Activated naive CD4-positive, alpha-beta T cell treated with anti-CD3 and anti-CD28 coated beads, Interleukin-2, amount 50 U/mL, for 72 hours (primary cell): ENCODE data around the gene ATP7B. TPM values are rescaled to one million over a fixed set of nuclear protein-coding genes. Genes with fewer than 3 reads are reported as not detected.
"Not testable (repeated sequence)": the region's sequence is repeated elsewhere in the genome, so short reads cannot be mapped to it uniquely, and the experiment has no call there.

Experiments used
- ATAC-seq, 2 donors: fragments of 150-1000 bp; cut with Tn5 transposase; 2 replicates each; pipeline ENCODE4 v1.10.0; 2021; ENCODE audit warnings: mild to moderate bottlenecking in 2 of 2, moderate library complexity in 2 of 2
- DNase-seq, 2 donors: peaks; one replicate each; pipeline ENCODE4 v3.0.0; 2021 to 2022; ENCODE audit warnings: low spot score in 2 of 2
- H3K27ac Mint-ChIP-seq, 2 donors: one replicate each; pipeline ENCODE4 v1.8.0; 2022; ENCODE audit warnings: mild to moderate bottlenecking in 2 of 2, mixed read lengths in 2 of 2
- H3K36me3 Mint-ChIP-seq, 2 donors: one replicate each; pipeline ENCODE4 v1.8.0; 2022; ENCODE audit warnings: mixed read lengths in 2 of 2
- H3K9me3 Mint-ChIP-seq, 2 donors: one replicate each; pipeline ENCODE4 v1.8.0; 2022; ENCODE audit warnings: mixed read lengths in 2 of 2
- total RNA-seq, 2 donors: library from RNA; stranded (reverse); gene quantifications; one replicate each; pipeline ENCODE4 v1.2.3, GENCODE V29; 2022

The ATP7B gene
- total RNA-seq, 2 donors from 2014 or later, result 0.96 to 1.1 TPM

GRCh38 chr13:51996641-51997040 lies 14.6 kb downstream of the ATP7B start:
- ATAC-seq (no peak), DNase-seq (no peak)
- no peak overlapping the region for H3K27ac Mint-ChIP-seq
- H3K9me3 Mint-ChIP-seq, result no peaks in the 10 kb centered on the region
- H3K36me3 Mint-ChIP-seq, result no peaks in the 10 kb centered on the region

DNA sequence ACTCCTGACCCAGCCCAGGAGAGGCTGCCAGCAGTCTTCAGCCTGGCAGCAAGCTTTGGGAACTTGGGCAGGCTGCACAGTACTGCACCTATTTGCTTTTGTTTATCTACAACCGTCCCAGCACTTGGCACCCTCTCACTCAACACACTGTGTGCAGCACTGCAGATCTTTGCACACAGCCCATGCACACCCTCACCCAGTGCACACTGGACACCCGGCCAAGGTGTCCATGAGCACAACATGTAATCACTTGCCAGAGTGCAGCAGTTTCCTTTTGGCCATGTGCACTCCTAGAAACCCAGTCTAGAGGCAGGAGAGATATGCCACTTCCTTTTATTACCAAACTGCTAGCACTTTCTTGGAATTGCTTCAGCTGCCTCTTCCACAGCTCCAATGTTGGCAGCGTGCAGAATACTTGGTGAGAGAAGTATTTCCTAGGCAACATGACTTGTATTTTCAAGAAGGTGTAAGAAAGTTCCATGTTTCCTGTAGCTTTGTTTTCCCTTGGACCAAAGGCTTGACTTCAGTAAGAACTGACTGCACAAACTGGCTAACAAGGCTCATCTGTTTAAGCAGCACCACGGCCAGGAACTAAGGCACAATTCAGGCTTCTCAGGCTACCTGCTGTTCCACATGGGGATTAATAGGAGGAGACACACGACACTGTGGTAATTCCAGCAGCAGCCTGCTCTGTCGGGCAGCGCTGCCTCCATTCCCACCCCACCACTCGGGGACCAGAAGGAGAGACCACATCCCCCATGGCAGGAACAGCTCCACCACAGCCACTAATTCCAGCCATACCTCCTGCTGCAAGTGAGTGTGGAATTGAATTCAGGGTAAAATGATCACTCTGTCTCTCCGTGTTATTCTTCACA lies 15.3 kb downstream of the ATP7B start:
- ATAC-seq (no peak), DNase-seq (no peak)
- Mint-ChIP-seq H3K36me3 (no peaks in the 10 kb centered on the region), H3K9me3 (no peaks in the 10 kb centered on the region), H3K27ac (no peak overlapping the region)

DNA sequence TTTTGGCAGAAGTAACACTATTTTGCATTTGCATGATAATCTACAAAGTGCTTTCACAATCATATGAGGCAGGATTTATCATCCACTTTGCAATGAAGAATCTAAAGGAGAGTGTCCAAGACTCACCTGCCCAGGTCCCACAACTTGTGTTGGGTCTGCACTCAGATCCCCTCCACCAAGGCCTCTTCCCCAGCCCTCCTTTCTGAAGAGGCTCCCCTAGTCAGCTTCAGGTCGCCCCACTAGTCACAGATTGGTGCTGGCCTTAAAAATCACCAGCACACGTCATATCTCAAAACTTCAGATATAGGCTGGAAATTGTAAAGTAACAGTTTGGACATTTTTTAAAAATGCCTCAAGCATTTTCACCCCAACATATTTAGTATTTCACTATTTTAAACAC lies 17.5 kb downstream of the ATP7B start:
- Mint-ChIP-seq H3K27ac (no peak overlapping the region), H3K36me3 (no peaks in the 10 kb centered on the region)

DNA sequence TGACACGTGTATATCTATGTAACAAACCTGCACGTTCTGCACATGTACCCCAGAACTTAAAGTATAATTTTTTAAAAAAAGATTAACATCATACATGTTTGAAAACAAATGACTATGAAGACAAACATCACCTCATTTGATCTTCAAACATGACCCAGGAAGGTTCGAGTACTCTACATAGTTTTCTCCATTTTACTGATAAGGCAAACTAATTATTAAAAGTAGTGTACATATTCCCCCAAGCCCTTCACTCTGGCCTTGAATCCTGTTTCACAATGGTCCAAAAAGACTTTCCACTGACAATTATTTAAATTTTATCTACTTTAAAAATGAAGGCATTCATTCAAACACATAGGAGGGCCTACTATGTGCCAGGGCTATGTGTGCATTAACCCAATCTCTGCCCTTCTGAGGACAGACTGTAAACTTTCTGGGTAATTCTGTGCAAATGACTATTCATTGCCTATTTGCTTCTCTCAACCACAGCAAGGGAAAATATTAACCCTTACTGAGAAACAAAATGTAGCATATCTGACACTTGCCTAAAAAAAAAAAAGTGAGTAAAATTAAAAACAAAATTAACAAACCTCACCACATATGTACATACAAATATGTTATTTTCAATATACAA lies 22.1 kb downstream of the ATP7B start:
- DNase-seq, result no peak
- Mint-ChIP-seq H3K9me3 (peaks cover 3% of the 10 kb centered on the region in 2 donors), H3K27ac (no peak overlapping the region), H3K36me3 (peaks cover 0 to 3% of the 10 kb centered on the region in 2 donors)
- ATAC-seq, result no peak

More for the DNA sequence above, 17.5 kb downstream of the ATP7B start:
- no peak for ATAC-seq
- H3K9me3 Mint-ChIP-seq, result no peaks in the 10 kb centered on the region
- no peak for DNase-seq

GRCh38 chr13:51984904-51985303 lies 26.3 kb downstream of the ATP7B start:
- H3K9me3 Mint-ChIP-seq, ATAC-seq, DNase-seq, H3K27ac Mint-ChIP-seq: not testable (repeated sequence)
- H3K36me3 Mint-ChIP-seq, result peaks cover 0 to 11% of the 10 kb centered on the region in 2 donors

GRCh38 chr13:51983292-51983691 lies 28.0 kb downstream of the ATP7B start:
- not testable (repeated sequence) for DNase-seq, H3K9me3 Mint-ChIP-seq, ATAC-seq, H3K27ac Mint-ChIP-seq
- H3K36me3 Mint-ChIP-seq, result peaks cover 0 to 11% of the 10 kb centered on the region in 2 donors

DNA sequence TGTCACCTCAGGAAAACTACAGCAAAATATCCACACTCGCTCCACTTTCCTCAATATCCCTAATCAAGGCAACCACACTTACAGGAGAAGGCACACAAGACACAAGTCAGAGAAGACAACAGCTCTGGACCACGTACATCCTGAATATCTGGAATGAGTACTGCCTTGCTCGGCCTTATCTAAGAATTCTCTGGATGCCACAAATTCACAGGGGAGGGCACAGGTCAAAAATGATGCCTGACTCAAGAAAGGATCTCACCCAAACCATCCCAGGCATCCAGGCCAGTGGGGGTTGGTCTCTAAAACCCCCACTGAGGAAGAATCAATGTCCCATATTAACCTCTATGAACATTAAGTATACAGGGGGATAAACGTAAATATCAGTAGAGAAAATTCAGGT lies 29.9 kb downstream of the ATP7B start:
- Mint-ChIP-seq H3K36me3 (peaks cover 0 to 11% of the 10 kb centered on the region in 2 donors), H3K27ac (no peak overlapping the region), H3K9me3 (peaks cover 5 to 6% of the 10 kb centered on the region in 2 donors)
- ATAC-seq, result no peak
- DNase-seq, result no peak

DNA sequence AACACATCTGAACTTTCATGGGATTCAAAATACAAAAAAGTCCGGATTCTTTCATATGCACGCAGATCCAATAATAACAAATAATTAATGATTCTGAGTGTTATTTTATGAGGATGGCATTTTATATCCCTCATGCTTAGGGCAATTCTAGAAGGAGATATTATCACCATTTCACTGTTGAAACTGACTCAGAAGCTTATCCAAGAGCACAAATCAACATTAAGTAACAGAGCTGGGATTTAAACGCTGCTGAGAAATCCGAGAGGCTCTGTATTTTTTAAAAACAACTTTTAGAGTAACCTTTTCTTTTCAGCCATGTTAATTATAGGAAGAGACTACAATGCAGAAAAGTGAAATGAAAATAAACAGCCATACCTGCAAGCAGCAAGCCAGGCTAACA lies 30.3 kb downstream of the ATP7B start:
- no peak overlapping the region for H3K27ac Mint-ChIP-seq
- peaks cover 5 to 6% of the 10 kb centered on the region in 2 donors for H3K9me3 Mint-ChIP-seq
- peaks cover 0 to 11% of the 10 kb centered on the region in 2 donors for H3K36me3 Mint-ChIP-seq
- no peak for DNase-seq
- ATAC-seq, result no peak

- no peak for ATAC-seq
- H3K9me3 Mint-ChIP-seq, result peaks cover under 1 to 1% of the 10 kb centered on the region in 2 donors
- H3K27ac Mint-ChIP-seq, result no peak overlapping the region
- no peak for DNase-seq
- H3K36me3 Mint-ChIP-seq, result peaks cover 0 to 6% of the 10 kb centered on the region in 2 donors
Observed at GRCh38 chr13:51978796-51979556, 32.3 kb downstream of the ATP7B start.

DNA sequence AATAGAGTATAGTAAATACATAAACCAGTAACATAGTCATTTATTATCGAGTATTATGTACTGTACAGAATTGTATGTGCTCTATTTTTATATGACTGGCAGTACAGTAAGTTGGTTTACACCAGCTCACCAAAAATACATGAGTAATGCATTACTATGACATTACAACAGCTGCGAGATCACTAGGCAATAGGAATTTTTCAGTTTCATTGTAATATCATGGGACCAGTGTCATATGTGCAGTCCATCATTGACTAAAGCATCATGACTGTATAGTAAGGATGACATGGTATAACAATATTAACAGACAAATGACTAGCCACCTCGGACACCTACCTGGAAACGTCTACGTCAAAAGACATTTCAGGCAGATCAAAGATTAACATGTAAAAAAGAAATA lies 33.6 kb downstream of the ATP7B start:
- no peaks in the 10 kb centered on the region for H3K9me3 Mint-ChIP-seq

GRCh38 chr13:51976890-51977289 lies 34.4 kb downstream of the ATP7B start:
- H3K9me3 Mint-ChIP-seq, result no peaks in the 10 kb centered on the region
- H3K27ac Mint-ChIP-seq, result no peak overlapping the region
- ATAC-seq (no peak), DNase-seq (no peak)
- H3K36me3 Mint-ChIP-seq, result no peaks in the 10 kb centered on the region

More for the DNA sequence above, 33.6 kb downstream of the ATP7B start:
- no peak for ATAC-seq
- Mint-ChIP-seq H3K36me3 (no peaks in the 10 kb centered on the region), H3K27ac (no peak overlapping the region)
- DNase-seq, result no peak

- DNase-seq (no peak), ATAC-seq (peak; percentile 59 to 65)
- no peak overlapping the region for H3K27ac Mint-ChIP-seq
- no peaks in the 10 kb centered on the region for H3K9me3 Mint-ChIP-seq
- no peaks in the 10 kb centered on the region for H3K36me3 Mint-ChIP-seq
Observed at GRCh38 chr13:51976423-51976822, 34.8 kb downstream of the ATP7B start.

DNA sequence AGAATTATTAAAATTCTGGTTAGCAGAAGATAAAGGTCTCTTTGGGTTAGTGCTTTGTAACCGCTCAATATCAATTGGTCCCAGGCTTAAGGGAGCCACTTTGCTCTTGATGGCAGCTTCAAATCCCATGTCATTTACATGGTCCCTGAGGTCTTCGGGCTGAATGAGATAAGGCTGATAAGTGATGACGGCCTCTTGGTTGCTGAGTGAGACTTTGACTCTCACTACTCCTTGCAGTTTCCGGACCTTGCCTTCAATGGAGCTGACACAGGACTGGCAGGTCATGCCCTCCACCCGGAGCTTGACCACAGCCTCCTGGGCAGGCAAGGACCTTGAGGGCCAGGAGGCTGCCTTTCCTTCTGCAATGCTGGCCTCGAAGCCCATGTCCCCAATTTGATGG lies 36.8 kb downstream of the ATP7B start:
- no peak for DNase-seq
- H3K27ac Mint-ChIP-seq, result no peak overlapping the region
- H3K36me3 Mint-ChIP-seq, result no peaks in the 10 kb centered on the region
- ATAC-seq, result no peak
- no peaks in the 10 kb centered on the region for H3K9me3 Mint-ChIP-seq

DNA sequence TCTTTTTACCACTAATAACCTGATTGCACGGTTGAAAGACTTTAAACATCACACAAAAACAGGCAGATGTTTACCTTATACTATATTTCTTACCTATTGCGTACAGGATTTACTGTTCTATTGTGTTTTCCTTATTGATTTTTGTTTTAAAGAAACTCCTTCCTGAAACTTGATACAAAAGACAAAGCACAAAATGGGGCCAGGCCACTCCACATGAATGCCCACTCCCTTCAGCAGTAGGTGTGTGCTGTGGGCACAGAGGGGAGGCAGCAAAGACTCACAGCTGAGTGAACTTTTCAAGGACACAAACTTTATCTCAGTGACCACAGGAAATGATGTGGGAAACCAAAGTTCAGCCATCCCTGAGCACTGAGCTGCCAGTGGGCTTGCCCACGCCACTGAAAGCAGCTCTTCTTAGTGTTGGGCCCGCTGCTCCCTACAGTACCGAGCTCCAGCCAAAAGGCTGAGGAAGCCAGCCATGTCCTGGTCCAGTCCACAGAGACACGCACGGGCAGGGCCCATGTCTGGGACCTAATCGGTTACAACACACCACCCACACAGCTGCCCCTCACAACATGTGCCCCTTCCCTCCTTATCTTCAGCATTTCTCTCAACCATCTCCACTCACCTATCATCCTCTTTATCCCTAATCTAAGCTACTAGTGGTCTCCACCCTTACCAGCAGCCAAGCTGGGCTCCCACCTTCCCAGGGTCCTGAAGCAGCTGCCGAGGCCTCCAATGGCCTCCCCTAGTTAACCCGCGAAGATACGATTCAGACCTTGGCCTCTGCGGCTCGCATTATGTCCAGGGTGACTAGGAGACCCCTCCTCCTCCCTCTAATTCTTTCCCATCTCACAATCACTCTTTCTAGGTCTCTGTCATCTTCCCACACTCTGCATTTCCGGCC lies 39.5 kb downstream of the ATP7B start:
- peak overlapping the region in 1 of 2 donors; percentile 53 for H3K27ac Mint-ChIP-seq
- H3K36me3 Mint-ChIP-seq, result no peaks in the 10 kb centered on the region
- H3K9me3 Mint-ChIP-seq, result no peaks in the 10 kb centered on the region
- no peak for DNase-seq
- no peak for ATAC-seq

DNA sequence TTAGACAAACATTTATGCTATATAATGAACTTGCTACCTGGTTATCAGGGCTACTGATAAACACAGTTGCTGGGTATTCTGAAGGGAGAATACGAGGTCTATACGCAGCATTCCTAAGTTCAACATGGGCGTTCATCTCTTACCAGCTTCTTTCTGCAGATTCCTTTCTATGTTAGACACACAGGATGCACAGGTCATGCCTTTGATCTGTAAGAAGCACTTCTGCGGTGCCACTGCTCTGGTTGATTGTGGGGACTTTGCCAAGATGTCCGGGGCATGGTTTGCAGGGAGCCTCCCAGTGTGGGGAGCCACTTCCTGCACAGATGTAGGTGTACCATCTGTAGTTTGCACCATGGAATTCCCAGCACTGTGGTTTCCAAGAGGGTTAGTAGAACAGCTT lies 40.9 kb downstream of the ATP7B start:
- Mint-ChIP-seq H3K9me3 (no peaks in the 10 kb centered on the region), H3K27ac (no peak overlapping the region), H3K36me3 (no peaks in the 10 kb centered on the region)
- ATAC-seq (peak in 1 of 2 donors; percentile 43), DNase-seq (no peak)
